Kidney glomerular epithelial cell (primary cell): Measurements from ENCODE around the gene RIOK2.

Experiments used
- DNase-seq: peaks from one replicate; lab custom pipeline; 2025; lab: John Stamatoyannopoulos, UW

The RIOK2 gene

DNA sequence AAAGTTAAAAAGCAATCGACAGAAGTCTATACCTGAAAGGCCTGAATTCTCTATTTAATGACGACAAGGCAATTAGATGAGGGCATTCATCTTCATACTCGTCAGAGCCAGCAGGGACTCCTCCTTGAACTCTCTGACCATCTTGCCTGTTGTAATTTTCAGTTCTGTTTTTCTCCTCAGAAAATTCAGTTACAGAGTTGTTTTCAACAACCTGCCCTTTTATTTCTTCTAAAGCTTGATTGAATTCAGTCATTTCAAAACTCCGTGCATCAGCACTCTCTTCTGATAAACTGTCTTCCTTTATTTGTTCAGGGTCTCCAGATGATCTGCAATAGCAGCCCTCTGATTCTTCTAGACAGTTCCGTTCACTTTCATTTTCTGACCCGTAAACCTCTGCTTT lies 15.6 kb downstream of the RIOK2 start:
- no peak for DNase-seq

DNA sequence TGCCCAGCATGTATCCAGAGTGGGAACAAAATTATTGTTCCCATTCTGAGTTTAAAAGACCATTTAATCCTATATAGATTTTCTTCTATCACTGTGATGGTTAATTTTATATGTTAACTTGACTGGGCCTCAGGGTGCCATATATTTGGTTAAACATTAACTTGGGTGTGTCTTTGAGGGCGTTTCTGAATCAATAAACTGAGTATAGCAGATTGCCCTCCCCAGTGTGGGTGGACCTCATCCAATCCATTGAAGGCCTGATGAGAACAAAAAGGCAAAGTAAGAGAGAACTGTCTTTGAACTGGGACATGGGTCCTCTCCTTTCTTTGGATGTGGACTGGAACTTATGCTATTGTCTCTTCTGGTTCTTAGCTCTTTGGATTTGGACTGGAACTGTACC lies 17.3 kb downstream of the RIOK2 start:
- no peak for DNase-seq

DNA sequence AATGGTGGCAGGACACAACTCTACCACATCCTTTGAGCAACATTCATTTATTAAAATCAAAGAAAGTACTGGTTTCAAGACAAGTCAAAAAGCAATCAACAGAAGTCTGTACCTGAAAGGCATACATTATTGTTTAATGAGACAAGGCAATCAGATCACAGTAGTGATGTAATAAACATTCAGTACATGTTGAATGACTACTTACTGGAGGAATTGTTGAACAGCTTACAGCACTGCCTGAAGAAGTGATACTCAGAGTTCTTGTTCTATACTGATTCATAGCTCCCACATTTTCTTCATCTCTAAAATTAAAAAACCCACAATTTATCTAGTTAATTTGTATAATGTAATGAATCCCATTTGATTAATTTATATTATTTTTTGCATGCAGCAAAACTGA lies 18.2 kb downstream of the RIOK2 start:
- DNase-seq, result no peak

GRCh38 chr5:97163790-97164285 lies 19.2 kb downstream of the RIOK2 start:
- no peak for DNase-seq

DNA sequence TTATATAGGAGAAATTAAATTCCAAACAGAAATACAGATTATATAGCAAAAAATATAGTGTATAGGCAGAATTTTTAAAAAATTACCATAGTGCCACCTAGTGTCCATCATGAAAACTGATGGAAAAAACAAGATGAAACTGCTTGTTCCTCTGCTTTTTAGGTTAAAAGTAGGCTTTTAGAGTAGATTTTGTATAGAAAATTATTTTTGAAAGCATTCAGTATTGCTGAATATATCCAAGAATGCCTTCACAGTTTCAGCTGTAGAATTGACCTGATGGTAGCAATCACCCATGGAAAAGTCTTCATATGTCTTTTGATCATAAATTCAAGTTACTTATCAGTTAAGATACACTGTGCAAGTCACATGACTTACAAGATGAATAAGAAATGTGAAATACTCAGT lies 19.7 kb downstream of the RIOK2 start:
- DNase-seq, result peak; percentile 32

GRCh38 chr5:97162045-97162444 lies 21.0 kb downstream of the RIOK2 start:
- DNase-seq, result peak; percentile 79

DNA sequence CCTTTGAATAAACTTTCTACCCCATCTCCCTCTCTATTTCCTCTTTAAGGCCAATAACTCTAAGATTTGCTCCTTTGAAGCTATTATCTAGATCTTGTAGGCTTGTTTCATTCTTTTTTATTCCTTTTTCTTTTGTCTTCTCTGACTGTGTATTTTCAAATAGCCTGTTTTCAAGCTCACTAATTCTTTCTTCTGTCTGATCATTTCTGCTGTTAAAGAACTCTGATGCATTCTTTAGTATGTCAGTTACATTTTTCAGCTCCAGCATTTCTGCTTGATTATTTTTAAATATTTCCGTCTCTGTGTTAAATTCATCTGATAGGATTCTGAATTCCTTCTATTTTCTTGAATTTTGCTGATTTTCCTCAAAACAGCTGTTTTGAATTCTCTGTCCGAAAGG lies 25.4 kb downstream of the RIOK2 start:
- DNase-seq, result no peak

DNA sequence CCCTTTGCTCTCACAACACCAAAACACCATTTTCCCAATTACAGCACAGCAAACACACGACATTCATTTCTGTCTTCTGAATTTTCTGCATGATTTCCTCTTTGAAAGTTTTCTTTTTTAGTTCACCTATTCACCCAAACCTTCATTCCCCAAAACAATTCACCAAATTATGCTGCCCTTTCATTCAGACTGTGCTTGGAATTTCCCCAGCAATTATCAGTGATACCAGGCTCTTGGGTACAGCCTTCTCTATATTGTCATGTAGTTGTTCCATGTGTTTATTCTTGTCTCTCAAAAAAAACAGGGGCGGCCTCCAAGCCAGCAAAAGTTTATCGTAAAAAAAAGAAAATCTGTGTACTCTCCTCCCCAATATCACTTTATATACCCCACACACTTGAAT lies 31.7 kb downstream of the RIOK2 start:
- DNase-seq, result no peak

DNA sequence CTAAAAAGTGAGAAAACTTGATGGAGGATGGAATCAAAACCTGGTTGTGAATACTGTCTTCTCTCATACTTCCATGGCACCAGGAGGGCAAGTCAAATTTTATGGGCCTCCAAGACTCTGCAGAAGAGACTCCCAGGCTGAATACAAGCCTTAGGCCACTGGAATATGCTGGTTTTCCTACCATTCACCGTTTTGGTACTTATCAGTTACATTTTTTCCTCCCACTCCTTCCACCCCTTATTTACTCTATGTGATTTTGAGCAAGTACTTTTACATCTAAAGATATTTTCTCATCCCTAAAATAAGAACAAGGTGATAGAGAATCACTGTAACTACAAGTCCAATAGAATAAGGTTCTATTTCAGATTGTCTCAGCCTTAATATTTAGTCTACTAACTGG lies 32.6 kb downstream of the RIOK2 start:
- DNase-seq, result no peak

- DNase-seq, result no peak
Measured at GRCh38 chr5:97149709-97150108, 33.3 kb downstream of the RIOK2 start.

DNA sequence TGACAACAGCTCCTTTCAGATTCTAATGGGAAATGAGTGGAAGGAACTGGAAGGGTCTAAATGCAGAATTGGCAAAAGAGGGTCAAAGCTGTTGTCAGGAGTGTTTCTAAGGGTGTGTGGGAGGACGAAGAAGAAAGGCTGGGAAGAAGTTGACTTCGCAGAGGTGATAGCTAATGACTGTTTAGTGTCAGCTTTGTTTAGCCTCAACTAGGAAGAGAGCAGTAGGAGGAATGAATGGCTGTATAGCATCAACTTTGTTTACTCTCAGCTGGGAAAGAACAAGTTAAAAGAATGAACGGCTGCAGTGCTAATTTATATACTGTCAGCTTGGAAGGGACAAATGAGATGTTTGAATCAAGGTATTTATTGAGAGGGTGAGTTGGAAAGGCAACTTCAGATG lies 34.8 kb downstream of the RIOK2 start:
- no peak for DNase-seq

GRCh38 chr5:97143704-97144103 lies 39.3 kb downstream of the RIOK2 start:
- DNase-seq, result no peak

DNA sequence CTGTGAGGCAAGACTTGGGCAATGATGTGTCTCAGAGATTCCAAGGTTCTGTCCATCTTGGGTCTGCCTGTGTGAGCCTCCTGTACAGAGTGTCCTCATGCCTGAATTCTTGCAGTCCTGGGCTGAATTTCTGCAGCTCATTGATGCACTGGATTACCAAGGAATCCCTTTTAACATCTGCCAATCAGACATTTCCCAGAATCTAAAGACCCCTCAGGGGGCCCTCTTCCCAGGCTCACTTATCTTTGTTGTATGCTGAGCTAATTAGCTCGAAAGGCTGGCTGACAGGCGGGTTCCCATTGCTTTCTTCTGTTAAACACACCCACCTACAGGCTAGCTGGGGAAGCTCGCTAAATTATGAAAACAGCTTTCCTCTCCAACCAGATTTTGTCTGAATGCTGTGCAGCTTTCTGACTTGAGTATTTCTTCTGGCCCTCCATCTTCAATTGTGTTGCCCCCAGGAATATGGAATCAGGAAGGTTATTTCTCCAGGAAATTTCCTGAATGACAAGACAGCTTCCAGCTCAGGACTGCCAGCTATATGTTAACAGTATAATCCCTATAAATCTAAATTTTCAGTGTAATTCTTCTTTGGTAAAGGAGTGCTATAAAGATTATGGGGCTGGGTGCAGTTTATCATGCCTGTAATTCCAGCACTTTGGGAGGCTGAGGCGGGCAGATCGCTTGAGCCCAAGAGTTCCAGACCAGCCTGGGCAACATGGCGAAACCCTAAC lies 40.4 kb downstream of the RIOK2 start, which contains the start of gene LIX1:
TSS of gene LIX1 (minus strand) at position 91 of the 734 bp plus-strand sequence. CDS start at position 56, 35 bp downstream.
- peak; percentile 78 for DNase-seq

DNA sequence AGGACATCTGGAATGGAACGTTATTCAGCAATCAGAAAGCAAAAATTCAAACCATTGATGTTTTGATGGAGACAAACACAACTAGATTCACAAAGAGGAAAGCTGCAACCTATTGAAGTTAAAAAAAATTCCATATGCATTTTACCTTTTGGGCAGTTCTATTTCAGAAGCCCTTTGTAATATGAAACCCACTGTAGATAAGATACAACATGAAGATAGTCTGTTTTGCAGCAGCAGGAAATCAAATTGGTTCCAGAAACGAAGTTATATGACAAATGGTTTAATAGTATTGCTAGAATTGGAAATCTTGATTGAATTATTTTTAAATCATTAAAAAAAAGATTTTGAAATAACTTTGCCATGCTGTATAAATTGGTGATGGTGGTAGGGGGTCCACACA lies 41.5 kb downstream of the RIOK2 start:
- no peak for DNase-seq

GRCh38 chr5:97141031-97141430 lies 42.0 kb downstream of the RIOK2 start:
- DNase-seq, result no peak

GRCh38 chr5:97140250-97140649 lies 42.8 kb downstream of the RIOK2 start:
- peak; percentile 15 for DNase-seq

DNA sequence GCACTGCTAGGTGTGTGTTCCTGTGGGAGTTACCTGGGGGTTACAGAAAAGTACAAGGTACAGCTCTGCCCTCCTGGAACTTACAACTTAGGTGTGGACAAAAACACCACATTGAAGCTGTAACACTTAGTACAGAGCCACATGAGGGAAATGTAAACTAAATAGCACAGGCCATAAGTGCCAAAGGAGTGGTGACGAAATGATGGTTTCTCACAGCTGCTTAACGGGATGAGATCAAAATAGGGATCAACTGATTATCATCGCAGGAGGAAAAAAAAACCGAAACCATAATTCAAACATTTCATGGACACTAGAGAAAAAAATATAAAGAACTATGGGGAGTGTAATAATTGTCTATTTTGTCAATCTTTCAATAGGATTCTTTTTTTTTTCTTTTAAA lies 46.6 kb downstream of the RIOK2 start:
- no peak for DNase-seq

DNA sequence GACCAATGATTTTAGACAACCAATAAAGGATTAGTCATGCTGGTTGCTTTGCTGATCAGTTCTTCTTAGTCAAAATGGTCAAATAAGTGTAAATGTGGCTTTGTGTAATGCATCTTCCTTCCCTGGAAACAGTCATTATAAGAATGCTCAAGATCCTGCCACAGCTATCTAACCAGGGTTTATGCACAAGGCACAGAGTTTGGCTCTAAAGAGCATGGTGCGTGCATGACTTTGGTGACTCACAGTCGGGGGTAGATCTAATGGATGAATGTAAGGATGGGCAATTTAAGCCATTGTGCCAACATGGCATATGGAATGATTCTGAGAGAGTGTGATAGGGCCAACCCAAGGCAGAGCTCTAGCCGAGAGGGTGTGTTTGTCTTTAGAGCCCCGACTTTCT lies 47.2 kb downstream of the RIOK2 start:
- DNase-seq, result no peak

- no peak for DNase-seq
Measured at GRCh38 chr5:97134634-97135033, 48.4 kb downstream of the RIOK2 start.

GRCh38 chr5:97133101-97133500 lies 49.9 kb downstream of the RIOK2 start:
- no peak for DNase-seq

DNA sequence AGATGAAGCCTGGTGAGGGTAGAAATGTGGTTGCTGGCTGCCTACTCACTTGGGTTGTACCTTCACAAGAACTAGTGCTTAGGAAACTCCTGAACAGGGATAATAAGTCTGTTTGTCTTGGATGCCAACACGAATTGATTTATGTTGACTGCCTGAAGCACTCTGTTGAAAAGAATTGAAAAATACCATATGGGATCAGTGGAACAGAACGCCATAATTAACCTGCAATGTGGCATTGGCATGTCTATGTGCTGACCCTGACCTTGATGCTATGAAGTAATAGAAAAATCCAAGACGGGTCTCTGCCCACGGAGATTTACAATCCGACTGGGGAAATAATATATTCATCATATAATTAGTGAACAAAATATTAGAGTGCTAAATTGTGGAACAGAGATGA lies 51.1 kb downstream of the RIOK2 start:
- DNase-seq, result peak; percentile 2

DNA sequence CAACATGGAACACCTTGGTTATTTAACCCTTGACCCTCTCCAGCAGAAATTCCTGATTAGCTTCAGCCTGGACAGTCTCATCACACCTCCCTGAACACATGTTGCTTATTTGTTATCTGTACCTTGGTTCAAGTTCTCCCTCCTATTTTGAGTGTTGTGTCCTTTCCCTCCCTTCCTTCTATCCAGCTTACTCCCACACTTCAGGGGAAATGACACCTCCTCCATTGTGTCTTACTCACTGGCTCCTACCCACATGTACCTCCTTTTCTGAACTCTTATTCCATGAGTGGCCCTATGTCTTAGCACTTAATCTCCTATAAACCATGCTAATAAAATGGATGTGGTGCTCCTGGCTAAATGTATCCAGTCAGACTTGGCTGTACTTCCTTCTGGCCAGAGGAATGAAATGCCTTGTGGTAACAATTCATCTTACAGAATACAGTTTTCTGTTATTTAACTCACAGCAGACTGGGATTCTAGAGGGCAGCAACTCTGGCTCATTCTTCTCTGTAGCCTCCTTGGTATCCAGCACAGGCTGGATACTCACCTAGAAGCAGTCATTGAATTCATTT lies 51.8 kb downstream of the RIOK2 start:
- DNase-seq, result no peak

- no peak for DNase-seq
Measured at GRCh38 chr5:97127727-97128126, 55.3 kb downstream of the RIOK2 start.
